ENCODE results near the gene THSD1.

DNA sequence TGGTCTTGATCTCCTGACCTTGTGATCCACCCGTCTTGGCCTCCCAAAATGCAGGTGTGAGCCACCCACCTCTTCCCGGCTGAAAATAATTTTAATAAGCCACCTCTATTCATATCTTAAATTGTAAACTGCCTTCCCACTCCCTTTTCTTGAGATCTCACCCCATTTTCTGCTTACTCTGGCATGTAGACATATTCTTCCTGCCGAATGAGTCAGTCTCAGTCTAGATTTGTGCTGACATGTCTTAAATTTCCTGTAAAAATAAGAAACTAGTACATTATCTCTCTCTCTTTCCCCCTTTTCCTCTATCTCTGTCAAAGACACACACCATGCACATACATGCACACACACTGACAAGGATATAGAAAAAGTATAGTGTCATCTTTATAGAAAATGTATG is 60.9 kb downstream of the THSD1 start:
- TF ChIP-seq, protein P1, sequence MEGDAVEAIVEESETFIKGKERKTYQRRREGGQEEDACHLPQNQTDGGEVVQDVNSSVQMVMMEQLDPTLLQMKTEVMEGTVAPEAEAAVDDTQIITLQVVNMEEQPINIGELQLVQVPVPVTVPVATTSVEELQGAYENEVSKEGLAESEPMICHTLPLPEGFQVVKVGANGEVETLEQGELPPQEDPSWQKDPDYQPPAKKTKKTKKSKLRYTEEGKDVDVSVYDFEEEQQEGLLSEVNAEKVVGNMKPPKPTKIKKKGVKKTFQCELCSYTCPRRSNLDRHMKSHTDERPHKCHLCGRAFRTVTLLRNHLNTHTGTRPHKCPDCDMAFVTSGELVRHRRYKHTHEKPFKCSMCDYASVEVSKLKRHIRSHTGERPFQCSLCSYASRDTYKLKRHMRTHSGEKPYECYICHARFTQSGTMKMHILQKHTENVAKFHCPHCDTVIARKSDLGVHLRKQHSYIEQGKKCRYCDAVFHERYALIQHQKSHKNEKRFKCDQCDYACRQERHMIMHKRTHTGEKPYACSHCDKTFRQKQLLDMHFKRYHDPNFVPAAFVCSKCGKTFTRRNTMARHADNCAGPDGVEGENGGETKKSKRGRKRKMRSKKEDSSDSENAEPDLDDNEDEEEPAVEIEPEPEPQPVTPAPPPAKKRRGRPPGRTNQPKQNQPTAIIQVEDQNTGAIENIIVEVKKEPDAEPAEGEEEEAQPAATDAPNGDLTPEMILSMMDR (conservative IDR thresholded peaks at IDR 0.05 in 1 of 2, IDR thresholded peaks at IDR 0.05 in 1 of 2; ENCODE audit: low read depth in 1 of 2, low read length in 2 of 2): no peak
- TF ChIP-seq EZH2 (IDR thresholded peaks at IDR 0.05; ENCODE audit: low read length, missing control alignments): no peak

Measured in fibroblast of lung (primary cell).